PFSK-1 (cell line): ENCODE data around the gene MSL3B.

Experiments used
- FOXP2 ChIP-seq: optimal IDR thresholded peaks from 2 replicates; pipeline ENCODE3; 2011; ENCODE audit warnings: borderline replicate concordance, control low read depth, inconsistent platforms; ENCODE audit not compliant: insufficient read depth; ENCODE audit errors: extremely low read length, extremely low read depth
- POLR2AphosphoS5 ChIP-seq: IDR thresholded peaks from 2 replicates; pipeline ENCODE4 v1.6.1; 2012; ENCODE audit warnings: low read depth, mild to moderate bottlenecking, control low read depth, low read length, moderate library complexity
- REST ChIP-seq, 2 experiments: IDR thresholded peaks; 2 replicates each; pipeline versions ENCODE4 v1.6.1 to v1.8.0; 2011 to 2012; ENCODE audit warnings: low read depth in 2 of 2, low read length in 2 of 2, control low read depth in 1 of 2, inconsistent platforms in 1 of 2, mild to moderate bottlenecking in 1 of 2, moderate library complexity in 1 of 2; ENCODE audit not compliant: insufficient read depth in 1 of 2
- SIN3A ChIP-seq: IDR thresholded peaks from 2 replicates; pipeline ENCODE4 v1.6.1; 2012; ENCODE audit warnings: mild to moderate bottlenecking, low read length, moderate library complexity, borderline replicate concordance; ENCODE audit not compliant: insufficient read depth
- TAF1 ChIP-seq: IDR thresholded peaks from 2 replicates; pipeline ENCODE4 v1.6.1; 2012; ENCODE audit warnings: low read length, control low read depth, borderline replicate concordance; ENCODE audit not compliant: insufficient read depth

MSL3B gene

GRCh38 chr2:233838726-233839446 is 29.3 kb downstream of the MSL3B start:
- TF ChIP-seq POLR2AphosphoS5 (no peak), TAF1 (no peak), FOXP2 (no peak), SIN3A (no peak), REST (IDR thresholded peaks at IDR 0.05; ENCODE audit: insufficient read depth in 1 of 2, low read depth in 2 of 2, low read length in 2 of 2) (no peak)

GRCh38 chr2:233838251-233838650 is 29.9 kb downstream of the MSL3B start:
- TF ChIP-seq SIN3A, result no peak
- TF ChIP-seq POLR2AphosphoS5, result no peak
- TF ChIP-seq FOXP2, result no peak

- TF ChIP-seq SIN3A (no peak), TAF1 (no peak), POLR2AphosphoS5 (no peak)
Observed at GRCh38 chr2:233837694-233838229, 30.4 kb downstream of the MSL3B start.

GRCh38 chr2:233836359-233836758 is 31.8 kb downstream of the MSL3B start:
- no peak for TF ChIP-seq TAF1
- TF ChIP-seq SIN3A, result no peak
- no peak for TF ChIP-seq REST (IDR thresholded peaks at IDR 0.05; ENCODE audit: insufficient read depth in 1 of 2, low read depth in 2 of 2, low read length in 2 of 2)
- no peak for TF ChIP-seq POLR2AphosphoS5
- no peak for TF ChIP-seq FOXP2

- TF ChIP-seq TAF1, result no peak
- TF ChIP-seq REST (IDR thresholded peaks at IDR 0.05; ENCODE audit: insufficient read depth in 1 of 2, low read depth in 2 of 2, low read length in 2 of 2), result no peak
- no peak for TF ChIP-seq POLR2AphosphoS5
- no peak for TF ChIP-seq SIN3A
- no peak for TF ChIP-seq FOXP2
Observed at GRCh38 chr2:233835230-233836186, 32.7 kb downstream of the MSL3B start.

- TF ChIP-seq SIN3A (no peak), POLR2AphosphoS5 (no peak), FOXP2 (no peak)
Observed at GRCh38 chr2:233833345-233833744, 34.8 kb downstream of the MSL3B start.
